Breast epithelium (tissue), 4 donors: ENCODE data around the gene SLC39A11. TPM values are rescaled to one million over a fixed set of nuclear protein-coding genes. Genes with fewer than 3 reads are reported as not detected.

Experiments used
- DNase-seq, 2 donors: peaks; one replicate each; pipeline ENCODE4 v3.0.0-alpha.2; 2019; ENCODE audit warnings: low spot score in 2 of 2
- H3K27ac ChIP-seq, 2 donors: fragments of 200-600 bp; sonication (generic) in 1 of 2; one replicate each; pipeline ENCODE4 v1.5.1; 2016 to 2019; ENCODE audit warnings: mild to moderate bottlenecking in 1 of 2
- H3K27me3 ChIP-seq, 2 donors: fragments of 200-600 bp; sonication (generic) in 1 of 2; one replicate each; pipeline versions ENCODE4 v1.5.1 to v1.6.0; 2017 to 2019; ENCODE audit warnings: control low read depth in 1 of 2, mild to moderate bottlenecking in 1 of 2
- H3K36me3 ChIP-seq: fragments of 200-600 bp; one replicate; pipeline ENCODE4 v1.5.1; 2019
- H3K4me1 ChIP-seq, 2 donors: fragments of 200-600 bp; sonication (generic); one replicate each; pipeline ENCODE4 v1.5.1; 2016 to 2019; ENCODE audit warnings: control low read depth in 1 of 2
- H3K4me3 ChIP-seq, 3 donors: fragments of 200-600 bp; sonication (generic); 1 replicate in 2 of 3; 2 replicates in 1 of 3; pipeline ENCODE4 v1.5.1; 2016 to 2019; ENCODE audit warnings: mild to moderate bottlenecking in 3 of 3, moderate library complexity in 2 of 3
- H3K9me3 ChIP-seq, 2 donors: fragments of 200-600 bp; sonication (generic) in 1 of 2; one replicate each; pipeline ENCODE4 v1.5.1; 2016 to 2019; ENCODE audit warnings: control low read depth in 1 of 2
- POLR2A ChIP-seq: fragments of 450-650 bp; IDR thresholded peaks from one replicate; pipeline ENCODE4 v1.6.1; 2016; ENCODE audit warnings: antibody characterized with exemption, mild to moderate bottlenecking, moderate library complexity
- POLR2AphosphoS5 ChIP-seq, 3 donors: sonication (generic); formaldehyde crosslinking; IDR thresholded peaks; one replicate each; pipeline ENCODE4 v1.6.1; 2017; ENCODE audit warnings: antibody characterized with exemption in 3 of 3
- intact Hi-C: fragments of 100-400 bp; cut with DNase I; formaldehyde crosslinking; loops from one replicate; pipeline ENCODE4 v1.15.1; 2023; ENCODE audit warnings: low total_unique reads
- total RNA-seq, 3 donors: library from RNA; depleted of rRNA; stranded (reverse); fragments of >200 nt; gene quantifications; one replicate each; pipeline ENCODE4 v1.1.0, GENCODE V29; 2016
- TF ChIP-seq, protein P1 (sequence below), 3 donors: fragments of 450-650 bp; IDR thresholded peaks; one replicate each; pipeline ENCODE4 v1.5.1; 2016 to 2017; ENCODE audit warnings: antibody characterized with exemption in 3 of 3, mild to moderate bottlenecking in 3 of 3, moderate library complexity in 3 of 3

SLC39A11 gene
- total RNA-seq, 3 donors from 2014 or later: 31.8 to 54.6 (median 47.0) TPM

GRCh38 chr17:73130977-73131376 is 38.5 kb upstream of the SLC39A11 start:
- Histone ChIP-seq H3K27ac (no peak overlapping the region), H3K36me3 (no peaks in the 10 kb centered on the region), H3K27me3 (no peaks in the 10 kb centered on the region), H3K4me3 (no peak overlapping the region), H3K4me1 (no peaks in the 10 kb centered on the region), H3K9me3 (no peaks in the 10 kb centered on the region)
- TF ChIP-seq POLR2A: no peak
- no peak for TF ChIP-seq POLR2AphosphoS5 (IDR thresholded peaks at IDR 0.05)
- TF ChIP-seq, protein P1, sequence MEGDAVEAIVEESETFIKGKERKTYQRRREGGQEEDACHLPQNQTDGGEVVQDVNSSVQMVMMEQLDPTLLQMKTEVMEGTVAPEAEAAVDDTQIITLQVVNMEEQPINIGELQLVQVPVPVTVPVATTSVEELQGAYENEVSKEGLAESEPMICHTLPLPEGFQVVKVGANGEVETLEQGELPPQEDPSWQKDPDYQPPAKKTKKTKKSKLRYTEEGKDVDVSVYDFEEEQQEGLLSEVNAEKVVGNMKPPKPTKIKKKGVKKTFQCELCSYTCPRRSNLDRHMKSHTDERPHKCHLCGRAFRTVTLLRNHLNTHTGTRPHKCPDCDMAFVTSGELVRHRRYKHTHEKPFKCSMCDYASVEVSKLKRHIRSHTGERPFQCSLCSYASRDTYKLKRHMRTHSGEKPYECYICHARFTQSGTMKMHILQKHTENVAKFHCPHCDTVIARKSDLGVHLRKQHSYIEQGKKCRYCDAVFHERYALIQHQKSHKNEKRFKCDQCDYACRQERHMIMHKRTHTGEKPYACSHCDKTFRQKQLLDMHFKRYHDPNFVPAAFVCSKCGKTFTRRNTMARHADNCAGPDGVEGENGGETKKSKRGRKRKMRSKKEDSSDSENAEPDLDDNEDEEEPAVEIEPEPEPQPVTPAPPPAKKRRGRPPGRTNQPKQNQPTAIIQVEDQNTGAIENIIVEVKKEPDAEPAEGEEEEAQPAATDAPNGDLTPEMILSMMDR (IDR thresholded peaks at IDR 0.05): no peak
- intact Hi-C loops: no loop called here
- no peak for DNase-seq

GRCh38 chr17:73128496-73128895 is 36.0 kb upstream of the SLC39A11 start:
- Histone ChIP-seq H3K4me1 (no peaks in the 10 kb centered on the region), H3K27me3 (no peaks in the 10 kb centered on the region), H3K27ac (no peak overlapping the region), H3K9me3 (no peaks in the 10 kb centered on the region), H3K36me3 (no peaks in the 10 kb centered on the region), H3K4me3 (no peak overlapping the region)
- TF ChIP-seq POLR2A (no peak), POLR2AphosphoS5 (IDR thresholded peaks at IDR 0.05) (no peak)
- TF ChIP-seq, protein P1 (IDR thresholded peaks at IDR 0.05): no peak
- DNase-seq: no peak
- intact Hi-C loops: no loop called here

DNA sequence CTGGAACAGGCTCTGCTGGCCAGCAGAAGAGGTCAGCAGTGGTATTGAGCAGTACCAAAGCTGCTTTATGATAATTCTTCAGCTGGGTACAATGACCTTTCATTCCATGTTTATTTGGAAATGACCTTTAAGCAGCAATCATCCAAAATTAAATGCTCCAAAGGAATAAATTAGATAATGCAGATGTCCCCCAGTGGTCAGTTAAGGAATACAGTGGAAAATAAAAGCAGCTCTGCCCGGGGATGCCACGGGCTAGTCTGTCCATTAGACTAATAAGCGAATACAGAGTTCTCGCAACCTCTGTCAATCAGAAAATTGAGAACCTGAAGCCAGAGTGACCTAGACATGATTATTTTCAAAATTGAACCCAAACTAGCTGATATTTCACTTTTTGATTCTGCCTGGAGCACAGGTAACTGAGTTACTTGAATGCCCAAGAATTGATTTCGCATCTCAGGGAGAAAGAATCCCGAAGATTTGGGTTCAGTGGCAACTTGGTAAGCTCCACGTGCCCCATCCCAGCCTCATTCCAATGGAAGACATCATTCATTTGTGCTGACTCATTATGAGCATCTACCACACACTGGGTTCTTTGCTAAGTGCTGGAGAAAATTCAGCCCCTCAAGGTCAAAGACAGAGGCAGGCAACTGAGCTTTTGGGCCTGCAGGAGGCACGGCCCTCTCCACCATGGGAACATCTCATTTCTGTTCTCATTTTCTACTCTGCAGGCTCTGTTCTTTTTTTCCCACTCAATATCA is 34.4 kb upstream of the SLC39A11 start:
- Histone ChIP-seq H3K4me1 (no peaks in the 10 kb centered on the region), H3K36me3 (no peaks in the 10 kb centered on the region), H3K4me3 (no peak overlapping the region), H3K9me3 (no peaks in the 10 kb centered on the region), H3K27me3 (no peaks in the 10 kb centered on the region), H3K27ac (no peak overlapping the region)
- intact Hi-C loops: no loop called here
- no peak for DNase-seq
- TF ChIP-seq POLR2AphosphoS5 (IDR thresholded peaks at IDR 0.05): no peak
- TF ChIP-seq, protein P1 (IDR thresholded peaks at IDR 0.05): no peak
- no peak for TF ChIP-seq POLR2A

GRCh38 chr17:73123606-73124320 is 31.3 kb upstream of the SLC39A11 start:
- H3K9me3 ChIP-seq: no peaks in the 10 kb centered on the region
- H3K27me3 ChIP-seq: no peaks in the 10 kb centered on the region
- no peak overlapping the region for H3K27ac ChIP-seq
- H3K4me3 ChIP-seq: no peak overlapping the region
- DNase-seq: no peak
- no peaks in the 10 kb centered on the region for H3K4me1 ChIP-seq
- TF ChIP-seq POLR2AphosphoS5 (IDR thresholded peaks at IDR 0.05): no peak
- intact Hi-C loops: no loop called here
- H3K36me3 ChIP-seq: no peaks in the 10 kb centered on the region

GRCh38 chr17:73122953-73123605 is 30.6 kb upstream of the SLC39A11 start:
- TF ChIP-seq POLR2AphosphoS5 (IDR thresholded peaks at IDR 0.05): no peak
- TF ChIP-seq, protein P1 (IDR thresholded peaks at IDR 0.05): no peak
- no peak for TF ChIP-seq POLR2A
- H3K9me3 ChIP-seq: no peaks in the 10 kb centered on the region
- no peak for DNase-seq

More at GRCh38 chr17:73122953-73123605, 30.6 kb upstream of the SLC39A11 start:
- Histone ChIP-seq H3K4me1 (no peaks in the 10 kb centered on the region), H3K36me3 (no peaks in the 10 kb centered on the region), H3K27me3 (no peaks in the 10 kb centered on the region), H3K4me3 (no peak overlapping the region), H3K27ac (no peak overlapping the region)
- intact Hi-C loops: no loop called here
